Thoracic aorta (tissue), 2 donors: ENCODE results near the gene ATP9A. TPM values are rescaled to one million over a fixed set of nuclear protein-coding genes. Genes with fewer than 3 reads are reported as not detected.

Experiments
- ATAC-seq: fragments of 150-250 bp; one replicate; pipeline ENCODE4 v1.8.0; 2017; ENCODE audit warnings: low read depth; ENCODE audit not compliant: insufficient number of reproducible peaks, low FRiP score
- DNase-seq: peaks from one replicate; pipeline ENCODE4 v3.0.0-alpha.2; 2020; ENCODE audit warnings: low spot score
- H3K27ac ChIP-seq, 2 donors: fragments of 200-600 bp; sonication (generic); 1 replicate in 1 of 2; 2 replicates in 1 of 2; pipeline ENCODE4 v1.5.1; 2016; ENCODE audit warnings: mild to moderate bottlenecking in 2 of 2, moderate library complexity in 2 of 2
- H3K27me3 ChIP-seq: fragments of 200-600 bp; sonication (generic); replicated peaks from 2 replicates; pipeline ENCODE4 v1.6.0; 2016; ENCODE audit warnings: mild to moderate bottlenecking; ENCODE audit not compliant: insufficient read depth
- H3K36me3 ChIP-seq: fragments of 200-600 bp; sonication (generic); one replicate; pipeline ENCODE4 v1.5.1; 2016
- H3K4me1 ChIP-seq, 2 donors: fragments of 200-600 bp; sonication (generic); 1 replicate in 1 of 2; 2 replicates in 1 of 2; pipeline versions ENCODE4 v1.5.1 to v1.6.0; 2016; ENCODE audit warnings: low read depth in 2 of 2, mild to moderate bottlenecking in 1 of 2; ENCODE audit not compliant: control insufficient read depth in 1 of 2
- H3K4me3 ChIP-seq: fragments of 200-600 bp; sonication (generic); 2 replicates; pipeline ENCODE4 v1.5.1; 2016; ENCODE audit warnings: mild to moderate bottlenecking
- H3K9me3 ChIP-seq: fragments of 200-600 bp; sonication (generic); 2 replicates; pipeline ENCODE4 v1.5.1; 2016
- CTCF ChIP-seq: fragments of 200-600 bp; sonication (generic); IDR thresholded peaks from one replicate; pipeline ENCODE4 v1.5.1; 2019; ENCODE audit warnings: antibody characterized with exemption
- total RNA-seq, 2 donors: library from RNA; depleted of rRNA; stranded (reverse); fragments of >200 nt; gene quantifications; one replicate each; pipeline versions ENCODE4 v1.1.0 to v1.2.3, GENCODE V29; 2016

The ATP9A gene
- total RNA-seq, 2 donors from 2014 or later = 54.4 TPM

- DNase-seq (no peak), ATAC-seq (no peak)
- TF ChIP-seq CTCF = no peak
- Histone ChIP-seq H3K4me3 (no peak overlapping the region), H3K27me3 (no peaks in the 10 kb centered on the region), H3K9me3 (no peaks in the 10 kb centered on the region), H3K4me1 (no peaks in the 10 kb centered on the region), H3K27ac (no peak overlapping the region), H3K36me3 (no peaks in the 10 kb centered on the region)
Measured at GRCh38 chr20:51587145-51587544, 181.0 kb downstream of the ATP9A start.

GRCh38 chr20:51586005-51586440, 182.2 kb downstream of the ATP9A start:
- TF ChIP-seq CTCF = no peak
- Histone ChIP-seq H3K9me3 (no peaks in the 10 kb centered on the region), H3K4me3 (no peak overlapping the region), H3K4me1 (no peaks in the 10 kb centered on the region), H3K27ac (no peak overlapping the region), H3K27me3 (no peaks in the 10 kb centered on the region), H3K36me3 (no peaks in the 10 kb centered on the region)
- DNase-seq (no peak), ATAC-seq (no peak)

GRCh38 chr20:51585148-51585547, 183.0 kb downstream of the ATP9A start:
- H3K36me3 ChIP-seq = no peaks in the 10 kb centered on the region
- no peaks in the 10 kb centered on the region for H3K4me1 ChIP-seq
- DNase-seq (no peak), ATAC-seq (no peak)
- no peaks in the 10 kb centered on the region for H3K9me3 ChIP-seq
- no peak for TF ChIP-seq CTCF
- no peak overlapping the region for H3K4me3 ChIP-seq
- H3K27me3 ChIP-seq = no peaks in the 10 kb centered on the region
- no peak overlapping the region for H3K27ac ChIP-seq

- Histone ChIP-seq H3K36me3 (no peaks in the 10 kb centered on the region), H3K4me3 (no peak overlapping the region), H3K9me3 (no peaks in the 10 kb centered on the region), H3K27ac (no peak overlapping the region), H3K4me1 (no peaks in the 10 kb centered on the region), H3K27me3 (no peaks in the 10 kb centered on the region)
- TF ChIP-seq CTCF = no peak
- ATAC-seq (no peak), DNase-seq (no peak)
Measured at GRCh38 chr20:51584737-51585136, 183.5 kb downstream of the ATP9A start.

GRCh38 chr20:51584116-51584515, 184.1 kb downstream of the ATP9A start:
- no peaks in the 10 kb centered on the region for H3K27me3 ChIP-seq
- ATAC-seq (no peak), DNase-seq (no peak)
- no peak overlapping the region for H3K4me3 ChIP-seq
- H3K27ac ChIP-seq = no peak overlapping the region
- no peak for TF ChIP-seq CTCF
- H3K9me3 ChIP-seq = no peaks in the 10 kb centered on the region
- H3K4me1 ChIP-seq = no peaks in the 10 kb centered on the region
- no peaks in the 10 kb centered on the region for H3K36me3 ChIP-seq
